ENCODE data around the gene COL15A1.

- no peak for TF ChIP-seq CTCF (conservative IDR thresholded peaks at IDR 0.05; ENCODE audit: low read depth, low read length)
- TF ChIP-seq EZH2 (IDR thresholded peaks at IDR 0.05; ENCODE audit: borderline replicate concordance, low read depth, low read length, poor library complexity, severe bottlenecking) = no peak
These were observed 149.2 kb downstream of the COL15A1 start for GRCh38 chr9:99092643-99093491.

All from A673 (cell line).